GM12891 (cell line): ENCODE data around the gene UBE2C.

Source experiments
- PAX5 ChIP-seq: IDR thresholded peaks from 2 replicates; pipeline ENCODE4 v1.6.1; 2011; ENCODE audit warnings: low read length, moderate library complexity, mild to moderate bottlenecking; ENCODE audit not compliant: insufficient read depth, severe bottlenecking
- POLR2A ChIP-seq: IDR thresholded peaks from 2 replicates; pipeline ENCODE4 v1.6.1; 2011; ENCODE audit warnings: low read depth, low read length, control low read depth
- POLR2AphosphoS5 ChIP-seq: IDR thresholded peaks from 2 replicates; pipeline ENCODE4 v1.6.1; 2011; ENCODE audit warnings: low read depth, low read length, control low read depth
- POU2F2 ChIP-seq: IDR thresholded peaks from 2 replicates; pipeline ENCODE4 v1.6.1; 2011; ENCODE audit warnings: low read depth, mild to moderate bottlenecking, control low read depth, low read length, moderate library complexity
- SPI1 ChIP-seq: IDR thresholded peaks from 2 replicates; pipeline ENCODE4 v1.6.1; 2011; ENCODE audit warnings: low read depth, low read length, control low read depth
- TAF1 ChIP-seq: IDR thresholded peaks from 2 replicates; pipeline ENCODE4 v1.6.1; 2011; ENCODE audit warnings: low read depth, low read length, control low read depth

- TF ChIP-seq TAF1 (no peak), POLR2A (no peak), POLR2AphosphoS5 (no peak), SPI1 (no peak), PAX5 (no peak), POU2F2 (no peak)
Measured at GRCh38 chr20:45827030-45827652, 14.7 kb downstream of the UBE2C start, which contains the start of gene TNNC2.
